ENCODE data around the gene PDE11A.

The PDE11A gene

GRCh38 chr2:177727577-177728398 lies 344.8 kb downstream of the PDE11A start:
- DNase-seq (ENCODE audit: low read depth in 3 of 3), result no peak

GRCh38 chr2:177726931-177727348 lies 345.6 kb downstream of the PDE11A start:
- no peak for DNase-seq (ENCODE audit: low read depth in 3 of 3)

GRCh38 chr2:177724398-177725287 lies 347.9 kb downstream of the PDE11A start:
- peak; percentile 10 to 29 (median 11) for DNase-seq (ENCODE audit: low read depth in 3 of 3)

- DNase-seq (ENCODE audit: low read depth in 3 of 3), result no peak
Measured at GRCh38 chr2:177723235-177723634, 349.3 kb downstream of the PDE11A start.

GRCh38 chr2:177721818-177722567 lies 350.6 kb downstream of the PDE11A start:
- DNase-seq (ENCODE audit: low read depth in 3 of 3), result no peak

GRCh38 chr2:177721087-177721486 lies 351.5 kb downstream of the PDE11A start:
- DNase-seq (ENCODE audit: low read depth in 3 of 3), result no peak

- DNase-seq (ENCODE audit: low read depth in 3 of 3), result no peak
Measured at GRCh38 chr2:177717831-177718618, 354.6 kb downstream of the PDE11A start.

GRCh38 chr2:177716484-177716883 lies 356.1 kb downstream of the PDE11A start:
- DNase-seq (ENCODE audit: low read depth in 3 of 3), result no peak

GRCh38 chr2:177715771-177716170 lies 356.8 kb downstream of the PDE11A start:
- no peak for DNase-seq (ENCODE audit: low read depth in 3 of 3)

- no peak for DNase-seq (ENCODE audit: low read depth in 3 of 3)
Measured at GRCh38 chr2:177714704-177715103, 357.9 kb downstream of the PDE11A start.

- DNase-seq (ENCODE audit: low read depth in 3 of 3), result no peak
Measured at GRCh38 chr2:177712462-177712861, 360.1 kb downstream of the PDE11A start.

- no peak for DNase-seq (ENCODE audit: low read depth in 3 of 3)
Measured at GRCh38 chr2:177711483-177712265, 360.9 kb downstream of the PDE11A start.

- DNase-seq (ENCODE audit: low read depth in 3 of 3), result no peak
Measured at GRCh38 chr2:177710889-177711288, 361.7 kb downstream of the PDE11A start.

GRCh38 chr2:177709986-177710401 lies 362.6 kb downstream of the PDE11A start:
- no peak for DNase-seq (ENCODE audit: low read depth in 3 of 3)

GRCh38 chr2:177708660-177709444 lies 363.7 kb downstream of the PDE11A start:
- DNase-seq (ENCODE audit: low read depth in 3 of 3), result no peak

- no peak for DNase-seq (ENCODE audit: low read depth in 3 of 3)
Measured at GRCh38 chr2:177708106-177708505, 364.5 kb downstream of the PDE11A start.

- DNase-seq (ENCODE audit: low read depth in 3 of 3), result no peak
Measured at GRCh38 chr2:177705511-177706173, 366.9 kb downstream of the PDE11A start.

GRCh38 chr2:177703159-177703558 lies 369.4 kb downstream of the PDE11A start:
- DNase-seq (ENCODE audit: low read depth in 3 of 3), result no peak

- DNase-seq (ENCODE audit: low read depth in 3 of 3), result no peak
Measured at GRCh38 chr2:177698281-177698680, 374.3 kb downstream of the PDE11A start.

Measured in stimulated activated CD4-positive, alpha-beta T cell treated with anti-CD3 and anti-CD28 coated beads, TNF-alpha, amount 100 ng/mL, for 48 hours (primary cell).